ENCODE results near the gene KDM4D.

DNA sequence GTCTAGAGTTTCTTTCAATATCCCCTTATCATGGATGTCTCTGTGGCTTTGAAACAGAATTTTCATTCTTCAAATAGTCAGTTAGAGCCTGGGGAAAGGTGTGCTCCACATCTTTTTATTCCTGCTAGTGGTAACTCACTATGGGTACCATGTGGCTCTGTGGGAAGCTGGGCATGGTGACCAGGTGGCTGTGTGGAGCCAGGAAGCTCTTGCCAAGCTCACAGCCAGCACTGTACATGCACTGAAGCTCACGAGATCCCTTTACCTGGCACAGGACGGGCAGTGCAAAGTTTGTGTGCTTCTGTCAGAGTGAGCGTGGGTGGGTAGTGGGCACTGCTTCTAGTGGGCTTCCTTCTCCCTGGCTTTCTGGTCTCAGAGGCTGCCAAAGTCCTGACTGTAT, 69.4 kb downstream of the KDM4D start:
- TF ChIP-seq, protein P1, sequence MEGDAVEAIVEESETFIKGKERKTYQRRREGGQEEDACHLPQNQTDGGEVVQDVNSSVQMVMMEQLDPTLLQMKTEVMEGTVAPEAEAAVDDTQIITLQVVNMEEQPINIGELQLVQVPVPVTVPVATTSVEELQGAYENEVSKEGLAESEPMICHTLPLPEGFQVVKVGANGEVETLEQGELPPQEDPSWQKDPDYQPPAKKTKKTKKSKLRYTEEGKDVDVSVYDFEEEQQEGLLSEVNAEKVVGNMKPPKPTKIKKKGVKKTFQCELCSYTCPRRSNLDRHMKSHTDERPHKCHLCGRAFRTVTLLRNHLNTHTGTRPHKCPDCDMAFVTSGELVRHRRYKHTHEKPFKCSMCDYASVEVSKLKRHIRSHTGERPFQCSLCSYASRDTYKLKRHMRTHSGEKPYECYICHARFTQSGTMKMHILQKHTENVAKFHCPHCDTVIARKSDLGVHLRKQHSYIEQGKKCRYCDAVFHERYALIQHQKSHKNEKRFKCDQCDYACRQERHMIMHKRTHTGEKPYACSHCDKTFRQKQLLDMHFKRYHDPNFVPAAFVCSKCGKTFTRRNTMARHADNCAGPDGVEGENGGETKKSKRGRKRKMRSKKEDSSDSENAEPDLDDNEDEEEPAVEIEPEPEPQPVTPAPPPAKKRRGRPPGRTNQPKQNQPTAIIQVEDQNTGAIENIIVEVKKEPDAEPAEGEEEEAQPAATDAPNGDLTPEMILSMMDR (IDR thresholded peaks at IDR 0.05; ENCODE audit: insufficient read depth, low read length, poor library complexity, severe bottlenecking) = no peak
- no peak for TF ChIP-seq EZH2phosphoT487 (conservative IDR thresholded peaks at IDR 0.05; ENCODE audit: low read length)

All from SU-DHL-6 (cell line).